DND-41 (cell line): ENCODE data around the gene CASR.
"Not testable (repeated sequence)": the region's sequence is repeated elsewhere in the genome, so short reads cannot be mapped to it uniquely, and the experiment has no call there.

ENCODE experiments used
- ATAC-seq: fragments of 200-7000 bp; cut with Tn5 transposase; 3 replicates; pipeline ENCODE4 v1.9.1; 2021; ENCODE audit warnings: low read depth; ENCODE audit not compliant: insufficient read depth
- DNase-seq: peaks from one replicate; pipeline ENCODE4 v3.0.0-alpha.2; 2020
- H2AFZ ChIP-seq: 2 replicates; pipeline ENCODE4 v1.6.0; 2012; ENCODE audit warnings: low read depth, low read length
- H3K27ac ChIP-seq: 2 replicates; pipeline ENCODE4 v1.5.1; 2012; ENCODE audit warnings: low read length, inconsistent platforms
- H3K27me3 ChIP-seq: fragments of 200-600 bp; sonication (generic); 2 replicates; pipeline ENCODE4 v1.6.0; 2012; ENCODE audit warnings: low read length, mild to moderate bottlenecking, inconsistent platforms; ENCODE audit not compliant: insufficient read depth, poor library complexity
- H3K36me3 ChIP-seq: 2 replicates; pipeline ENCODE4 v1.5.1; 2012; ENCODE audit warnings: low read length, inconsistent platforms; ENCODE audit not compliant: insufficient read depth
- H3K4me1 ChIP-seq: 2 replicates; pipeline ENCODE4 v1.5.1; 2012; ENCODE audit warnings: mild to moderate bottlenecking, low read length; ENCODE audit not compliant: insufficient read depth
- H3K4me2 ChIP-seq: 2 replicates; pipeline ENCODE4 v1.6.0; 2012; ENCODE audit warnings: mild to moderate bottlenecking, moderate library complexity, low read length, inconsistent platforms; ENCODE audit not compliant: insufficient read depth
- H3K4me3 ChIP-seq, 2 experiments: fragments of 200-600 bp in 1 of 2; shearing (Covaris generic) in 1 of 2; 2 replicates each; pipeline ENCODE4 v1.5.1; 2012 to 2016; ENCODE audit warnings: inconsistent platforms in 2 of 2, low read length in 2 of 2, mild to moderate bottlenecking in 2 of 2, low read depth in 1 of 2, moderate library complexity in 1 of 2
- H3K79me2 ChIP-seq: 2 replicates; pipeline ENCODE4 v1.6.0; 2012; ENCODE audit warnings: low read length, inconsistent platforms; ENCODE audit not compliant: insufficient read depth
- H3K9ac ChIP-seq: 2 replicates; pipeline ENCODE4 v1.6.0; 2012; ENCODE audit warnings: low read depth, mild to moderate bottlenecking, inconsistent platforms, low read length, moderate library complexity
- H3K9me3 ChIP-seq: 2 replicates; pipeline ENCODE4 v1.5.1; 2012; ENCODE audit warnings: low read length, moderate library complexity, mild to moderate bottlenecking, inconsistent platforms; ENCODE audit not compliant: insufficient read depth, severe bottlenecking
- H4K20me1 ChIP-seq: 2 replicates; pipeline ENCODE4 v1.6.0; 2012; ENCODE audit warnings: low read length; ENCODE audit not compliant: insufficient read depth
- CTCF ChIP-seq: IDR thresholded peaks from 2 replicates; pipeline ENCODE4 v1.5.1; 2012; ENCODE audit warnings: borderline replicate concordance, low read length, moderate library complexity, mild to moderate bottlenecking; ENCODE audit not compliant: poor library complexity, severe bottlenecking; ENCODE audit errors: extremely low read depth
- EZH2 ChIP-seq: IDR thresholded peaks from 3 replicates; pipeline ENCODE4 v1.6.1; 2012; ENCODE audit warnings: borderline replicate concordance, low read depth, mild to moderate bottlenecking, moderate library complexity, low read length, inconsistent platforms; ENCODE audit not compliant: severe bottlenecking

Gene CASR

GRCh38 chr3:122169911-122170310 lies 13.6 kb upstream of the CASR start:
- no peak for TF ChIP-seq CTCF
- TF ChIP-seq EZH2: no peak
- Histone ChIP-seq H3K9me3 (no peaks in the 10 kb centered on the region), H3K4me2 (no peak overlapping the region), H3K36me3 (no peaks in the 10 kb centered on the region), H4K20me1 (no peaks in the 10 kb centered on the region), H3K79me2 (no peaks in the 10 kb centered on the region), H2AFZ (no peak overlapping the region), H3K27ac (no peak overlapping the region), H3K27me3 (no peaks in the 10 kb centered on the region), H3K4me3 (no peak overlapping the region), H3K9ac (no peak overlapping the region), H3K4me1 (no peaks in the 10 kb centered on the region)
- no peak for DNase-seq
- ATAC-seq: no peak

GRCh38 chr3:122171361-122171760 lies 12.1 kb upstream of the CASR start:
- not testable (repeated sequence) for H3K36me3 ChIP-seq, H3K4me3 ChIP-seq, H4K20me1 ChIP-seq, H3K4me1 ChIP-seq, H3K4me2 ChIP-seq, H3K9ac ChIP-seq, ATAC-seq, H2AFZ ChIP-seq, DNase-seq, H3K27ac ChIP-seq, H3K9me3 ChIP-seq, H3K27me3 ChIP-seq, H3K79me2 ChIP-seq

GRCh38 chr3:122178711-122179110 lies 4.8 kb upstream of the CASR start:
- no peak overlapping the region for H3K9ac ChIP-seq
- no peaks in the 10 kb centered on the region for H3K27me3 ChIP-seq
- no peak overlapping the region for H3K27ac ChIP-seq
- no peak for DNase-seq
- no peak for ATAC-seq
- H3K4me3 ChIP-seq: no peak overlapping the region
- no peak overlapping the region for H3K4me2 ChIP-seq
- H3K36me3 ChIP-seq: no peaks in the 10 kb centered on the region
- H2AFZ ChIP-seq: no peak overlapping the region
- H3K4me1 ChIP-seq: no peaks in the 10 kb centered on the region
- no peaks in the 10 kb centered on the region for H3K79me2 ChIP-seq
- no peak for TF ChIP-seq CTCF
- TF ChIP-seq EZH2: no peak
- H4K20me1 ChIP-seq: no peaks in the 10 kb centered on the region
- no peaks in the 10 kb centered on the region for H3K9me3 ChIP-seq

GRCh38 chr3:122183893-122184590 lies 574 bp downstream of the CASR start:
- Histone ChIP-seq H3K4me2 (no peak overlapping the region), H2AFZ (no peak overlapping the region), H3K9ac (no peak overlapping the region), H3K4me3 (no peak overlapping the region), H3K27me3 (peaks cover 4% of the 10 kb centered on the region), H3K9me3 (no peaks in the 10 kb centered on the region), H3K79me2 (no peaks in the 10 kb centered on the region), H4K20me1 (no peaks in the 10 kb centered on the region), H3K4me1 (no peaks in the 10 kb centered on the region), H3K36me3 (no peaks in the 10 kb centered on the region), H3K27ac (no peak overlapping the region)
- TF ChIP-seq CTCF (no peak), EZH2 (no peak)
- ATAC-seq: no peak
- DNase-seq: no peak
